Erythroblast (primary cell): Measurements from ENCODE around the gene NUAK1.

Experiments used
- GATA1 ChIP-seq: IDR thresholded peaks from 2 replicates; pipeline ENCODE4 v1.6.1; 2011; ENCODE audit warnings: low read depth, mild to moderate bottlenecking, control low read depth, low read length, moderate library complexity
- POLR2A ChIP-seq: IDR thresholded peaks from 2 replicates; pipeline ENCODE4 v1.6.1; 2011; ENCODE audit warnings: mild to moderate bottlenecking, low read length

- TF ChIP-seq POLR2A (no peak), GATA1 (no peak)
Measured at GRCh38 chr12:106142591-106143261, 4.0 kb upstream of the NUAK1 start.
